Parathyroid adenoma (tissue), 2 donors: ENCODE measurements around the gene FIZ1.

Source experiments
- H2AFZ ChIP-seq: fragments of 300-600 bp; sonication (generic); one replicate; pipeline ENCODE4 v1.7.0; 2017; ENCODE audit warnings: antibody characterized with exemption, mild to moderate bottlenecking
- H3K27ac ChIP-seq: fragments of 300-600 bp; sonication (generic); one replicate; pipeline ENCODE4 v1.7.0; 2017
- H3K27me3 ChIP-seq: fragments of 300-600 bp; sonication (generic); one replicate; pipeline ENCODE4 v1.7.0; 2017; ENCODE audit warnings: low read length; ENCODE audit not compliant: control insufficient read depth, insufficient read depth
- H3K36me3 ChIP-seq: fragments of 300-600 bp; sonication (generic); one replicate; pipeline ENCODE4 v1.7.0; 2017; ENCODE audit warnings: low read length; ENCODE audit not compliant: control insufficient read depth, insufficient read depth
- H3K4me1 ChIP-seq: fragments of 300-600 bp; sonication (generic); one replicate; pipeline ENCODE4 v1.7.0; 2017; ENCODE audit warnings: control low read depth
- H3K4me2 ChIP-seq: fragments of 300-600 bp; sonication (generic); one replicate; pipeline ENCODE4 v1.7.0; 2017; ENCODE audit warnings: low read length
- H3K4me3 ChIP-seq: fragments of 300-600 bp; sonication (generic); one replicate; pipeline ENCODE4 v1.7.0; 2017; ENCODE audit warnings: low read depth, low read length
- H3K79me2 ChIP-seq: fragments of 300-600 bp; sonication (generic); one replicate; pipeline ENCODE4 v1.7.0; 2017; ENCODE audit warnings: control low read depth
- H3K9ac ChIP-seq: fragments of 300-600 bp; sonication (generic); one replicate; pipeline ENCODE4 v1.7.0; 2017; ENCODE audit warnings: mild to moderate bottlenecking
- H3K9me3 ChIP-seq: fragments of 300-600 bp; sonication (generic); one replicate; pipeline ENCODE4 v1.7.0; 2017; ENCODE audit warnings: low read length; ENCODE audit not compliant: control insufficient read depth
- CTCF ChIP-seq: fragments of 300-600 bp; sonication (generic); IDR thresholded peaks from one replicate; pipeline ENCODE4 v1.7.0; 2017; ENCODE audit warnings: antibody characterized with exemption, mild to moderate bottlenecking
- donor health status: primary hyperparathyroidism.

FIZ1 gene

DNA sequence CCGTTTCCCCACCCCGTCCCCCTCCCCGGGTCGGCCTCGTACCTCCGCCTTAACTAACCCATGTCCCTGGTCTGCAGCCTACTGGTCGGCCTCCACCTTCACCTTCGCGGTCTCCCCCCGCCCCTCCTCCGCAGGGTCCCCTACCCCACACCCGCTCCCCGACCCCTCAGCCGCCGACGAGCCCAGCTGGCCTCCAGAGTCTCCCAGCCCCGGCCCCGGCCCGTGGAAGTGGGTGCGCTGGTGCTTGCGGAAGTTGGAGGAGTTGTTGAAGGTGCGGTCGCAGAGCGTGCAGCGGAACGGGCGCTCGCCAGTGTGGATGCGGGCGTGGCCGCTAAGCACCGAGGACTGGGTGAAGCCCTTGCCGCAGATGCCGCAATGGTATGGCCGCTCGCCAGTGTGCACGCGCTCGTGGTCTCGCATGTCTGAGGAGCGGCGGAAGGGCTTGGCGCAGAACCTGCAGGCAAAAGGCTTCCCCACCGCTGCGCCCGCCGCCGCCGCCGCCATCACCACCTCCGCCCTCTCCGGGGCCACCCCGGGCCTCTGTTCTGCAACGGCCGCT lies 22.4 kb upstream of the FIZ1 start:
- Histone ChIP-seq H3K4me3 (no peak overlapping the region), H3K27ac (no peak overlapping the region), H3K27me3 (no peaks in the 10 kb centered on the region), H3K4me2 (no peak overlapping the region), H3K36me3 (no peaks in the 10 kb centered on the region), H3K4me1 (no peaks in the 10 kb centered on the region), H3K79me2 (no peaks in the 10 kb centered on the region), H3K9me3 (no peaks in the 10 kb centered on the region), H2AFZ (no peak overlapping the region), H3K9ac (no peak overlapping the region)
- TF ChIP-seq CTCF = no peak

- H3K27me3 ChIP-seq = no peaks in the 10 kb centered on the region
- TF ChIP-seq CTCF = no peak
- H3K4me2 ChIP-seq = no peak overlapping the region
- no peak overlapping the region for H3K4me3 ChIP-seq
- peaks cover 2% of the 10 kb centered on the region for H3K79me2 ChIP-seq
- no peak overlapping the region for H2AFZ ChIP-seq
- H3K9ac ChIP-seq = no peak overlapping the region
- H3K36me3 ChIP-seq = no peaks in the 10 kb centered on the region
- no peaks in the 10 kb centered on the region for H3K9me3 ChIP-seq
- no peaks in the 10 kb centered on the region for H3K4me1 ChIP-seq
- no peak overlapping the region for H3K27ac ChIP-seq
Measured at GRCh38 chr19:55621205-55621672, 21.9 kb upstream of the FIZ1 start.

DNA sequence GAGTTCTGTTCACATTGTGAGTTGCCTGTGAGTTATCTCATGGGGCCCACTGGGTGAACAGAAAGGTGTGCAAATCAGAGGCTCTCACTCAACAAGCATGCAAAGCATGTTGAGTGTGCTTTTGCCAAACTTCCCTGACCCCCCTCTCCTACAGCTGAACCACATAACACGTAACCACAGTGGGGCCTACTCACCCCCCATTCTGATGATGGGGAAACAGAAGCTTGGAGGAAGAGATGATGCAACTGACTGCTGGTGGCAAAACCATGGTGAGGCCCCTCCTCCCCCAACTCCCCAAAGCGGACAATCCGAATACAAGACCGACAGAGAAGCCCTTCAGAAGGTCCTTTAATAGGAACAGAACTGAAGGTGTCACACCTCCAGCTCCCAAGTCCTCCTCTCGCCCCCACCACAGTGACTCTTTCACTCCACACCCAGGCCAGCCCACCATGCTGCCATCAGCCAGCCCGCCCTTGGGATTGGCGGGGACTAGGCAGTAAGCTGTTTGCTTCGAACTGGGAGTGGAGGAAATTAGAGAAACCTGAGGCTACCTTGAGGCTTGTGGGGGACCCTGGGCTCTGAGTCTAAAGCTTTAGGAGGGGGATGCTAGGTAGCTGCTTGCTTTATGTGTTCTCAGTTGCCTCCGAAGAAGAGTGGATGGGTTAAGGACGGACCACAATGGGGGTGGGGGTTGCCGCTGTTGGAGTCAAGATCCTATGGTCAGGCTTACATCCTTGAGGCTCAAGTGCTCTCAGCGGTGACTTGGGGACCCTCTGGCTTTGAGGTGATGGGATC lies 21.3 kb upstream of the FIZ1 start:
- Histone ChIP-seq H3K4me2 (no peak overlapping the region), H3K4me1 (no peaks in the 10 kb centered on the region), H3K9ac (no peak overlapping the region), H3K27ac (no peak overlapping the region), H3K27me3 (no peaks in the 10 kb centered on the region), H3K79me2 (peaks cover 2% of the 10 kb centered on the region), H3K4me3 (no peak overlapping the region), H2AFZ (no peak overlapping the region), H3K9me3 (no peaks in the 10 kb centered on the region), H3K36me3 (no peaks in the 10 kb centered on the region)
- TF ChIP-seq CTCF = no peak

GRCh38 chr19:55619286-55619685 lies 20.0 kb upstream of the FIZ1 start:
- TF ChIP-seq CTCF = no peak
- Histone ChIP-seq H3K4me2 (no peak overlapping the region), H3K36me3 (no peaks in the 10 kb centered on the region), H3K4me1 (no peaks in the 10 kb centered on the region), H3K27ac (no peak overlapping the region), H3K79me2 (peaks cover 2% of the 10 kb centered on the region), H3K9ac (no peak overlapping the region), H2AFZ (no peak overlapping the region), H3K27me3 (no peaks in the 10 kb centered on the region), H3K9me3 (no peaks in the 10 kb centered on the region), H3K4me3 (no peak overlapping the region)
